ENCODE results near the gene PFDN2.
A peak's percentile ranks its signal among the peaks of the same experiment; 100 is the strongest.

Gene PFDN2

DNA sequence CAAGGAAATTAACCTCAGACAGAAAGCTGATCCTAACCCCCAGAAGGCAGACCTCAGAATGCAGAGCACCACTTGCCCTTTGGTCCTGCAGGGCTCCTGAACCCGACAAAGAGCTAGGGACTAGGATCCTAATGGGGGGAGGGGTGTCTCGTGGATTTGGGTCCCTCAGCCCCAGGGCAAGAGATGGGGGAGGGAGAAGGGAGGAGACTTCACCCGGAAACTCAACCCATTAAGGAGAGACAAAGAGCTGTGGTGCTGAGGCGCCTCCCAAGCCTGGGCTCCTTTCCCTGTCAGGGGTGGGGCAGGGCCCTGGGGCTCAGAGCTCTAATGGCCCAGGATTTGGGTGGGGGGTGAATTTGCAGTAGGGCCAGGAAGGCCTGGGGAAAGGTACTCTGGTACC is 31.4 kb downstream of the PFDN2 start:
- DNase-seq (ENCODE audit: low spot score in 2 of 2): no peak
- no peaks in the 10 kb centered on the region for H3K9me3 Mint-ChIP-seq
- H3K27ac Mint-ChIP-seq: no peak overlapping the region
- H3K4me1 Mint-ChIP-seq: no peaks in the 10 kb centered on the region
- H3K27me3 Mint-ChIP-seq: no peaks in the 10 kb centered on the region
- H3K36me3 Mint-ChIP-seq: no peaks in the 10 kb centered on the region
- ATAC-seq (ENCODE audit: low read depth): no peak
- no peak overlapping the region for H3K4me3 Mint-ChIP-seq

DNA sequence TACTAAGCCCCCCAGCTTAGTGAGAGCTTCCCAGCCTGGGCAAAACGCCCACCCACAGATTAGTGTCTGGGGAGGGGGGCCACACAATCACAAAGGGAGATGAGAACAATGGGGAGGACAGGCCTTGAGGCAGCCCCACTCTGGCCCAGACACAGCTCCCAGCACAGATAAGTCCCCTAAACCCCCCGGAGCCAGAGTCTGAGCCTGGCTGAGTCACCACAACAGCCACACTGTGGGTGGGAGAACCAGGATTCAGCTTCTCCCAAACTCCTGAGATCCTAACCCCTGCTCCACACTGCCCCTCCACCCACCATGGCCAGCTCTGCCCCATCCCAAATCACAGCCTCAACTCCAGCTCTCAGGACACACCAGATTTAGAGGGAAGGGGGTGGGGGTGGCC is 32.7 kb downstream of the PFDN2 start:
- no peaks in the 10 kb centered on the region for H3K9me3 Mint-ChIP-seq

DNA sequence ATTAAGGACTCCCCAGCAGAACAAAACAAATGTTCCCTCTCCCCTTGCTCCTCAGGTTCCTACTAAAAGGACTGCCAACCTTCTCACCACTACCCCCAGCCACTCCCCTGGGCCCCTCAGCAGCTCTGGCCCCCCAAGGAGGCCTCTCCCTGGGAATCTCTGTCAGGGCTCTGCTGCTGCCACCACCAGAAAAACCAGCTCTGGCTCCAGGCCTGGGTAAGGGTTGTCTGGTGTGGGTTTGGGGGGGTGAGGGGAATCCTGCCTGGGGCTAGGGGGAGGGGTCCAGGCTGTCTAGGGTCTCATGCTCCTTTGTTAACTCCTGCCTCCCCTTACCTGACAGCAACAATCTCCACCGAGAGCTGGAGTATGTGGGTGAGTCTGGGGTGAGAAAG is 33.2 kb downstream of the PFDN2 start:
- DNase-seq (ENCODE audit: low spot score in 2 of 2) (no peak), ATAC-seq (ENCODE audit: low read depth) (no peak)
- Mint-ChIP-seq H3K36me3 (no peaks in the 10 kb centered on the region), H3K9me3 (no peaks in the 10 kb centered on the region), H3K27ac (no peak overlapping the region), H3K4me1 (no peaks in the 10 kb centered on the region), H3K27me3 (peaks cover 3% of the 10 kb centered on the region), H3K4me3 (no peak overlapping the region)

More for the DNA sequence above, 32.7 kb downstream of the PFDN2 start:
- no peaks in the 10 kb centered on the region for H3K36me3 Mint-ChIP-seq
- H3K4me1 Mint-ChIP-seq: no peaks in the 10 kb centered on the region
- no peak overlapping the region for H3K4me3 Mint-ChIP-seq
- peaks cover 3% of the 10 kb centered on the region for H3K27me3 Mint-ChIP-seq
- no peak overlapping the region for H3K27ac Mint-ChIP-seq
- no peak for ATAC-seq (ENCODE audit: low read depth)
- DNase-seq (ENCODE audit: low spot score in 2 of 2): no peak

DNA sequence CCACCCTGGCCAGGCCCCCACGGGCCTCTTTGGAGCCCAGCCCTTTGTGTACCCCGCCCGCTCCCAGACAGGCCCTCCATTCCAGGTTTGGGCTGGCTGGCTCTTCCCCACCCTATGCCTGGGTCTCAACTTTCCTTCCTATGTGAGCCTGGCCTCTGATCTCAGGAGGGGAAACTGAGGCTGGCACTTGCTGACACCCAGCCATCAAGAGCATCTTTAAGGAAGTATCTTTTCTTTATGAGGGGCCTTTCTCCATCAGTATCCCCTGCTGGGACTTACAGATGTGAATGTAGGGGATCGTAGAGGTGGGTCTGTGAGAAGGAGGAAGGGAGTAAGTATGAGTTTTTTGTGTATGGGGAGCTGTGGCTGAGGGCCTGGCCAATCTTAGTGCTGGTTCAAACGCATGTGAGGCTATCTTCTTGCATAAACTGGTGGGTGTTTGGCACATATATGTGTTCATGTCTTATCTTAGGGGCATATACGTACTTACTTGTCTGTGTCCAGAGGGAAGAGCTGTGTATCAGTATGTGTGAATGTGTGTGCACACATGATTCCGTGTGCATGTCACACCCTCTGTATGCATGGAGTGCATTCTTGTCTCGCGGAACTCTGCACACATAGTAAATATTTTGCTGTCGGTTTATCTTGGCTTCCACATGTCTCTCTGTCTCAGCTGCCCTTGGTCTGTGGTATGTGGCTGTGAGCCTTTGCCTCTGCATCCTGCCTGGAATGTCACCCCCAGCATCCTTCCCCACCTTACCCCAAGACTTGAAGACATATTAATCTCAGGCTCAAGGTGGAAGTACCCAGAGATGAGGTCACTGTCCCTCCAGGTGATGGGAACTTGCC is 33.9 kb downstream of the PFDN2 start:
- Mint-ChIP-seq H3K4me1 (no peaks in the 10 kb centered on the region), H3K36me3 (no peaks in the 10 kb centered on the region), H3K4me3 (no peak overlapping the region), H3K9me3 (no peaks in the 10 kb centered on the region), H3K27ac (no peak overlapping the region), H3K27me3 (peaks cover 3% of the 10 kb centered on the region)
- no peak for DNase-seq (ENCODE audit: low spot score in 2 of 2)
- ATAC-seq (ENCODE audit: low read depth): no peak

DNA sequence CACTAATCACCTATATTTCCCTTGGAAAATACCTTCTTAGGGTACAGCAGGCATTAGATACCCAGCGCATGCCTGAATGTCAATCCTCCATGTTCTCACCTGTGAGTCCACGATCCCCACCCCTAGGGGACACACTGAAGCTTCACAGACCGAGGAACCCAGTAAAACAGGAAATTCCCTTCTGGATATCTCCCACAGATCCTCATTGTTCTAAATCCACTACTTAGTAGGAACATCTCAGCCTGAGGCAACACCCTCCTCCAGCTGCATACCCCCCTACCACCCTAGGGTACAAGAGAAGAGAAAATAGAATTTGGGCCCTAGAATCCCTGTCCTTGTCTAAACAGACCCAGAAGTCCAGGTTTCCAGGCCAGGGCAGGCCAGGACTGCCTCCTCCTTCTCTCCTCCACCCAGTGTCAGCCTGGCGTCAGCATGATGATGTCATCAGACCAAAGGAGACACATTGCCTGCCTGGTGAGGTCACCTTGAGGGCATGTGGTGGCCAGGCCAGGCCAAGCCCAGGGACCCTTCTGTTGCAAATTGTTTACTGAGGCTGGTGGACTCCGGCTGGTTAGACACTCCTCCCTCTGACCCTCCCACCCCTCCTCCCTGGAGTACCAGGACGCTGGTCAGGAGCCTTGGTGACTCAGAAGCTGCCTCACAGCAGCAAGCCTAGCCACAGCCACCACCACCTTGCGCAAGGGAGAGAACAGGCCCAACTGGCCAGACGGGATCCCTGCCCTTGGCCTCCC is 34.7 kb downstream of the PFDN2 start:
- Mint-ChIP-seq H3K27ac (no peak overlapping the region), H3K4me1 (no peaks in the 10 kb centered on the region), H3K4me3 (no peak overlapping the region), H3K36me3 (no peaks in the 10 kb centered on the region), H3K27me3 (peaks cover 3% of the 10 kb centered on the region), H3K9me3 (no peaks in the 10 kb centered on the region)
- no peak for DNase-seq (ENCODE audit: low spot score in 2 of 2)
- ATAC-seq (ENCODE audit: low read depth): no peak

DNA sequence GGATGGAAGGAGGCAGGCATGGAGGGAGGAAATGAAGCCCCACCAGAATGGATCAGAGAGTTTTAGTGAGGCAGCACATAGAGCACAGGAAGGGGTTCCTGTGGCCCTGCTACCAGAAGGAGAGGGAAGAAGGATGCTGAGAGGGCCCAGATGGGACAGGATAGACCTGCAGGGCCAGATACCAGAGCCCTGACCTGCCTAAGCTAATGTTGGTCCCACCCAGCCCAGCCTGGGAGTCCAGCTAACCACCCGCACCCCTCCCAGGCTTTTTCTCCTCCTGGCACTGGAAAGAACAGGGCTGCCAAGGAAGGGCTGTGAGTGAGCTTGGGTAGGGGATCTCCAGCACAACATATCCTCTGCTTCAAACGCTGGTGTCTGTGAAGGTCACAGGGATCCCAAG is 35.4 kb downstream of the PFDN2 start:
- ATAC-seq (ENCODE audit: low read depth) (no peak), DNase-seq (ENCODE audit: low spot score in 2 of 2) (no peak)
- Mint-ChIP-seq H3K27me3 (peaks cover 3% of the 10 kb centered on the region), H3K36me3 (no peaks in the 10 kb centered on the region), H3K4me1 (no peaks in the 10 kb centered on the region), H3K27ac (no peak overlapping the region), H3K9me3 (no peaks in the 10 kb centered on the region), H3K4me3 (no peak overlapping the region)

DNA sequence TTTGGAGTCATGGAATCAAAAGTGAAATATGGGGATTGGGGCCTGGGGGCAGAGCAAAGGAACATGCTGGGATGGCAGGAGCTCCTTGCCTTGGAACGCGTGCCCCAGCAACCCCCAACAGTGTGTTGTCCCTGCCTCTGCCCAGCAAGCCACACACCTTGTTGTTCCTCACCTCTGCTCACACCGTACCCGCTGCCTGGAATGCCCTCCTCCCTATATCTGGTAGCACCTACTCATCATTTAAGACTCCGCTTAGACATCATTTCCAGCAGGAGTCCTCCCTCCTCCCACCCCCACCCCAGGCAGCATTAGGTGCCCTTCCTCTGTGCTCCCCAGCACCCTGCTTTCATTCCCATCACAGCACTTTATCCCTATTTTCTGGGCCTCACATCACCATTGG is 36.3 kb downstream of the PFDN2 start:
- Mint-ChIP-seq H3K27me3 (peaks cover 3% of the 10 kb centered on the region), H3K27ac (peak overlapping the region; percentile 29)

DNA sequence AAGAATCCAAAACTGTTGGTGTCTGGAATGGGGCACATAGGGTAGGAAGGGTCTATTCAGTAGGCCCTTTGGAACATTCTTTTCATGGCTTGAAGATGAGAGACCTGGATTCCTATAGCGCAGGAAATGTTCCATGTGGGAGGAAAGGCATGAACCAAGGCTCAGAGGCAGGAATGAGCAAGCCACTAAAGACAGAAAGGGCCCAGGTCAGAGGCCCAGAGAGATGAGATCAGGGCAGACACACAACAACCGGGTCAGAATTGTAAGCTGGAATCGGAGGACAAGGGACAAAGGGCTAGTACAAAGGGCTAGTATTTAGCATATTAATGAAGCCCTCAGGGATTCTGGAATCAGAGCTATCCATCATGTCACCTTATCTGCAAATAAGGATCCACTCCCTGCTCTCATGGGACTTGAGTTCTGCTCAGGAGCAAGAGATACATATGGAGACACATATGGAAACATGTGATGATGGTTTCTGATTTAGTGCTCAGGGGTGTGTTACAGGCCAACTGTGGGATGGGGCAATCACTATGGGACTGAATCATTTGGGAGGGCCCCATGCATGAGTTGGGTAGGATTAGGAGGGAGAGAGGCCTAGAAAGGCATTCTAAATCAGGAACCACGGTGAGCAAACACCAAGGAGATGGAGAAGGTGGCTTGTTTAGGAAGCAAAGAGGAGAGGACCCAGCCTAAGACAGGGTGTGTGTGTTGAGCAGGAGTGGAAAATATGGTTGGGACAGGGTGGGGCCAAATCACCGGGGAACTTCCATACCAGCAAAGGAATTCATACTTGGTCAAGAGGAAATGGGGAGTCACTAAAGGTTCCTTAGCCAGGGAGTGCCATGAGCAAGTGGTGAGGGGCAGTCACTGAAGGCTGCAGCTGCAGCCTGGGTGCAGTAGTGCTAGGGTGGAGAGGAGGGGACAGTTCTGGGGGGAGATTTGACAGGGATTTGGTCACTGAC is 37.1 kb downstream of the PFDN2 start:
- H3K4me1 Mint-ChIP-seq: no peaks in the 10 kb centered on the region
- no peaks in the 10 kb centered on the region for H3K36me3 Mint-ChIP-seq
- no peak overlapping the region for H3K4me3 Mint-ChIP-seq
- H3K9me3 Mint-ChIP-seq: no peaks in the 10 kb centered on the region
- H3K27ac Mint-ChIP-seq: no peak overlapping the region
- peaks cover 3% of the 10 kb centered on the region for H3K27me3 Mint-ChIP-seq
- ATAC-seq (ENCODE audit: low read depth) (no peak), DNase-seq (ENCODE audit: low spot score in 2 of 2) (no peak)

More for the DNA sequence above, 36.3 kb downstream of the PFDN2 start:
- DNase-seq (ENCODE audit: low spot score in 2 of 2) (no peak), ATAC-seq (ENCODE audit: low read depth) (no peak)
- Mint-ChIP-seq H3K4me3 (no peak overlapping the region), H3K4me1 (no peaks in the 10 kb centered on the region), H3K9me3 (no peaks in the 10 kb centered on the region), H3K36me3 (no peaks in the 10 kb centered on the region)

DNA sequence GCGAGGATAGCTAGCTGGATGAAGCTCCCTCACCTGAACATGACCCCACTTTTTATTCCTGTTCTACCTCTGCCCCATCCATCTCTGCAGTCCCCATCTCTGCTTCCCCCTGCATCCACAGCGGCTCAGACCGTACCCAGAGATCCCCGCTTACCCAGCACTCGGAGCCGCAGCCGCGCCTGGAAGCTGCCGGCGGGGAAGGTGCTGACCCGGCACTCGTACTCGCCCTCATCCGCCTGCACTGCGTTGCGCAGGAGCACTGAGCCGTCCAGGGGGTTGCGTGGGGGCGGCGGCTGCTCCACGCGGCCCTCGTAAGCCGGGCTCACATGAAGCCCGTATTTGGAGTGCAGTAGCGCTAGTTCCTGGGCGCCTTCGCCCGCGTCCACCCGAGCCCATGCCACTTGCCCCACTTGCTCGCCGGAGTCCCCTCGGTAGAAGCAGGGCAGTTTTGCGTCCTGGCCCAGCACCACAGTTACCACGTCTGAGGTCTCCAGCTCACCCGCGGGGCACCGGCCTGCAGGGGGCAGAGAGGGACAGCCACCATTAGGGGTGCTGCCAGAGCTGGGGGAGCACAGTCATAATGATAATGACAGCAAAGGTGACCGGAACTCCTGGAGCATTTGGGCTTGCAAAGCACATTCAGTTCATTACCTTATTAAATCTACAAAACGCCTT is 38.3 kb downstream of the PFDN2 start:
- no peaks in the 10 kb centered on the region for H3K36me3 Mint-ChIP-seq
- H3K27ac Mint-ChIP-seq: no peak overlapping the region
- H3K9me3 Mint-ChIP-seq: no peaks in the 10 kb centered on the region
- H3K27me3 Mint-ChIP-seq: peaks cover 3% of the 10 kb centered on the region
- DNase-seq (ENCODE audit: low spot score in 2 of 2) (no peak), ATAC-seq (ENCODE audit: low read depth) (no peak)
- no peaks in the 10 kb centered on the region for H3K4me1 Mint-ChIP-seq
- H3K4me3 Mint-ChIP-seq: no peak overlapping the region

DNA sequence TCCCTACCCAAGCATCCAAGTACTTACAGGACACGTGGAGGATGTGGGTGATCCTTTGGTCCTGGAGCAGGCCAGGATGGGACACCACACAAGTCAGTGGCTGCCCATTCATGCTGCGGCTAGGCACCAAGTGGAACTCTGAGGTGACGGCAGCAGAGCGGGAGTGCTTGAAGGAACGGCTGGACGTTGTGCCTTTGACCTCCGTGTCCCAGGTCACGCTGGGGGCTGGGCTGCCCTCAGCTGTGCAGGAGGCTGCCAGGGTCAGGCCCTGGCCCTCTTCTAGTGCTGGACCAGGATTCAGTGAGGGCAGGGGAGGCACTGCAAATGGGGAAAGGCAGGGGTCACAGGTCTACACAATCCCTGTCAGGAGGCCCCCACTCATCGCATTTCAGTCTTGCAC is 40.4 kb downstream of the PFDN2 start:
- Mint-ChIP-seq H3K27me3 (peaks cover 3% of the 10 kb centered on the region), H3K36me3 (no peaks in the 10 kb centered on the region), H3K4me3 (no peak overlapping the region), H3K27ac (no peak overlapping the region), H3K9me3 (no peaks in the 10 kb centered on the region), H3K4me1 (no peaks in the 10 kb centered on the region)
- ATAC-seq (ENCODE audit: low read depth) (no peak), DNase-seq (ENCODE audit: low spot score in 2 of 2) (no peak)

DNA sequence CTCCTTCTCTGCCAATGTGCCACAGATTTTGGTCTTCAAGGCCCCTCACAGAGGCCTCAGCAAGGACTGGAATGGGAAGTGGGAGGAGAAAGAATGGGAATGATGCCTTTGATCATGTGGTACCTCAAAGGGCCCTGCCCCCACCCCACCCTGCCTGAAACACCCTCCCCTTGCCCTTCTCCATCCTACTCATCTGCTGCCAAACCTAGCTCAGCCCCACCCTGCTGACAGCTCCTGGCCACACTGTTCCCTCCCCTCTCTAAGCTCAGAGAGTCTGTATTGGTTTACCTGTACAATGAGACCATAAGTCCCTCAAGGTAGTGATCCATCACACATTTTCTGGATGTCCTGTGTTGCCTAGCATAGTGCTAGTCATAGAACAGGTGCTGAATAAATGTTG is 41.4 kb downstream of the PFDN2 start:
- Mint-ChIP-seq H3K4me3 (no peak overlapping the region), H3K36me3 (no peaks in the 10 kb centered on the region), H3K4me1 (peaks cover 6% of the 10 kb centered on the region), H3K27me3 (peaks cover 3% of the 10 kb centered on the region), H3K9me3 (no peaks in the 10 kb centered on the region), H3K27ac (no peak overlapping the region)
- ATAC-seq (ENCODE audit: low read depth): no peak
- no peak for DNase-seq (ENCODE audit: low spot score in 2 of 2)

DNA sequence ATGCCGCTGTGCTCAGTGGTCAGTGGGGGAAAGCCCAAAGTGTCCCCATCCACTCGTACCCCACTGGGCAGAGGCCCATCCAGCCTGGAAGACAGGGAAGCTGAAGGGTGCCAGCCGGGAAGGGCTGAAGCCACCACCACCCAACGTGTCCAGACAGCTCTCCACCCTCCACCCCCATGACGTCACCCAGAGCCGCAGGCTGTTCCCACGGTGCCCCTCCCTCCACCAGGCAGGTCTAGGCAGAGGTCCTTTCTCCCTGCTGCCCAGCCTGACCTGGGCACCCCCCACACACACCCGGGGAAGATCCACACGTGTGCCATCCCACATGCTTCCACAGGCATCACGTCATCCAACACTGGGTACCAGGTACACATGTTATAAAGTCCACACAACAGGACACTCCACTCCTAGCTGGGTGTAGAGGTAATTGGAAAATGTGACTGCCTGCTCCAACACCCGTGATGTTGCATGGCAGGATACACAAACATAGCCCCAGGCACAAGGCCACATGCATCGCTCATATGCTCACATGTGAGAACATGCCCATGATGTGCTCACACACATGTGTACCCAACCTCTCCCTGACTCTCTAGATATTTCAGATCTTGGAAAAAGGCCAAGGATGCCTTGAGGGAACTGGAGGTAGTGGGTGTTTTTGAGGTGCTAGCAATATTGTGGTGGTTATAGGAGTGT is 43.0 kb downstream of the PFDN2 start:
- no peak overlapping the region for H3K4me3 Mint-ChIP-seq

DNA sequence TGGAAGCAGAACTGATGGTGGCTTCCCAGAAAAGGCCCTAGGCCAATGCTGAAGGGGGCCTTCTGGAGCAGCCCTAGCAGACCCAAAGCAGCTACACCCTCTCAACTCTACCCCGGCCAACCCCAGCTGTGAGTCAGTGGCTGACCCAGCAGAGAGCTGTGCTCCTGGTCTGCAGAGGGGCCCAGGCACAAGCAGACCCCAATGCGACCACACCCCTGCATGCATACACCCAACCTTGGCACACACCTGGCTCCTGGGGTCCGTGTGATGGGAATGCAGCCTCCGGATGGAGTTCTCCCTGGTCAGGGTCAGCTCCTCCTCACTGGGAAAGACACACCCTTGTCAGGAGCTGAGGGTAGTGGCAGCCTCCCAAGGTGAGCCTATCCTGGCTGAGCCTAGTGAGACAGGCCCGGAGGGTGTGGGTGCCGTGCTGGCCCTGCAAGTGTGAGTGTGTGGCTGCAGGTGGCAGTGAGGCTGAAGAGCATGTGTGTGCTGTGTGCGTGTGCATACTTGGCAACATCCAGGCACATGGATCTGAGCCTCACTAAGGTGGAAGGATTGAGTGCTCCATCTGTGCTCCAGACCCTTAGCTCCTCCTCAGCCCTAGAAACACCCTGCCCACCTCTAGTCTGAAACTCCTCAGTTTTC is 44.2 kb downstream of the PFDN2 start:
- H3K4me1 Mint-ChIP-seq: peaks cover 23% of the 10 kb centered on the region
- H3K36me3 Mint-ChIP-seq: peaks cover 4% of the 10 kb centered on the region
- DNase-seq (ENCODE audit: low spot score in 2 of 2): no peak
- ATAC-seq (ENCODE audit: low read depth): no peak
- H3K4me3 Mint-ChIP-seq: no peak overlapping the region
- no peaks in the 10 kb centered on the region for H3K9me3 Mint-ChIP-seq
- no peaks in the 10 kb centered on the region for H3K27me3 Mint-ChIP-seq
- no peak overlapping the region for H3K27ac Mint-ChIP-seq

More for the DNA sequence above, 43.0 kb downstream of the PFDN2 start:
- Mint-ChIP-seq H3K36me3 (no peaks in the 10 kb centered on the region), H3K4me1 (peaks cover 15% of the 10 kb centered on the region), H3K27ac (no peak overlapping the region), H3K9me3 (no peaks in the 10 kb centered on the region), H3K27me3 (no peaks in the 10 kb centered on the region)
- ATAC-seq (ENCODE audit: low read depth): no peak
- DNase-seq (ENCODE audit: low spot score in 2 of 2): no peak
